Chondrocyte (in vitro differentiated cells): ENCODE measurements around the gene DAPK3. TPM values are rescaled to one million over a fixed set of nuclear protein-coding genes. Genes with fewer than 3 reads are reported as not detected.

Source experiments
- DNase-seq: peaks from one replicate; pipeline ENCODE4 v3.0.0; 2021; ENCODE audit warnings: mixed read lengths, low spot score
- H3K27ac Mint-ChIP-seq: one replicate; pipeline ENCODE4 v1.8.0; 2021; ENCODE audit warnings: mild to moderate bottlenecking, moderate library complexity, mixed read lengths; ENCODE audit not compliant: unreplicated experiment
- H3K27me3 Mint-ChIP-seq: 2 replicates; pipeline ENCODE4 v1.8.0; 2021; ENCODE audit warnings: low read depth, mixed read lengths
- H3K36me3 Mint-ChIP-seq: 2 replicates; pipeline ENCODE4 v1.8.0; 2021; ENCODE audit warnings: low read depth, mixed read lengths
- H3K4me1 Mint-ChIP-seq: 2 replicates; pipeline ENCODE4 v1.8.0; 2021; ENCODE audit warnings: low read depth, mild to moderate bottlenecking, mixed read lengths
- H3K4me3 Mint-ChIP-seq: one replicate; pipeline ENCODE4 v1.8.0; 2021; ENCODE audit warnings: mild to moderate bottlenecking, moderate library complexity, mixed read lengths; ENCODE audit not compliant: unreplicated experiment
- H3K9me3 Mint-ChIP-seq: 2 replicates; pipeline ENCODE4 v1.8.0; 2021; ENCODE audit warnings: low read depth, mixed read lengths
- total RNA-seq: library from RNA; stranded (reverse); gene quantifications from 3 replicates; pipeline ENCODE4 v1.2.1, GENCODE V29; 2021
- TF ChIP-seq, protein P1 (sequence below): fragments of 200-600 bp; sonication (generic); IDR thresholded peaks from 2 replicates; pipeline ENCODE4 v1.5.0; 2021; ENCODE audit warnings: antibody characterized with exemption, mild to moderate bottlenecking, moderate library complexity

DAPK3 gene
- total RNA-seq, 1 donor from 2014 or later: 185 TPM

DNA sequence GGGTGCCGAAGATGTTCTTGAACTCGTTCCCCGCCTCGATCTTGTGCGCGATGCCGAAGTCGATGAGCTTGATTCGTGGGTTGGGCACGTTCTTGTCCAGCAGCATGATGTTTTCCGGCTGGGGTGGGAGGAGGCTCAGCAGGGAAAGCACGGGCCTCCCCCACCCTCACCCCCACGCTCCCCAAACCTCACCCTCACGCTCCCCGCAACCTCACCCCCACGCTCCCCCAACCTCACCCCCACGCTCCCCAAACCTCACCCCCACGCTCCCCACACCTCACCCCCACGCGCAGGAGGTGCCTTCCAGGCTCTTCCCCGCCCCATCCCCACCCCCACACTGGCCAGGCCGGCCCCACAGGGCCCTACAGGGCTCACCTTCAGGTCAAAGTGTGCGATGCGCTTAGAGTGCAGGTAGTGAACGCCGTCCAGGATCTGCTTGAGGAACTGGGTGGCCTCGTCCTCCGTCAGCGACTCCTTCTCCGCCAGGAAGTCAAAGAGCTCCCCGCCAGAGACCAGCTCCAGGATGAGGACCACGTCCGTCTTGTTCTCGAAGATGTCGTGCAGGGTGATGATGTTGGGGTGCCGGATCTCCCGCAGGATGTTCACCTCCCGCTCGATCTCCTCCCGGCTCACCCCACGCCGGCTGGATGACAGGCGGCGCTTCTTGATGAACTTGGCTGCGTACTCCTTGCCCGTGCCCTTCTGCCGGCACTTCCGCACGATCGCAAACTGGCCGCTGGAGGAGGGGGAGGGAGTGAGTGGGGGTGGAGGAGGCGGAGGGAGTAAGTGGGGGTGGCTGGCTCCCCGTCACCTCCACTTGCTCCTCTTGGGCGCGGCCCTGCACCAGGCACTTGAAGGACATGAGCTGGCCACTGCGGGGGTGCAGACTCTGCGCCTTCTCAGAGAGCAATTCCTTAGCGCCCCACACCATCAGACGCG lies 6.4 kb downstream of the DAPK3 start:
- Mint-ChIP-seq H3K9me3 (no peaks in the 10 kb centered on the region), H3K27me3 (no peaks in the 10 kb centered on the region), H3K4me1 (peaks cover 38% of the 10 kb centered on the region), H3K4me3 (no peak overlapping the region), H3K36me3 (peaks cover 27% of the 10 kb centered on the region), H3K27ac (no peak overlapping the region)
- TF ChIP-seq, protein P1, sequence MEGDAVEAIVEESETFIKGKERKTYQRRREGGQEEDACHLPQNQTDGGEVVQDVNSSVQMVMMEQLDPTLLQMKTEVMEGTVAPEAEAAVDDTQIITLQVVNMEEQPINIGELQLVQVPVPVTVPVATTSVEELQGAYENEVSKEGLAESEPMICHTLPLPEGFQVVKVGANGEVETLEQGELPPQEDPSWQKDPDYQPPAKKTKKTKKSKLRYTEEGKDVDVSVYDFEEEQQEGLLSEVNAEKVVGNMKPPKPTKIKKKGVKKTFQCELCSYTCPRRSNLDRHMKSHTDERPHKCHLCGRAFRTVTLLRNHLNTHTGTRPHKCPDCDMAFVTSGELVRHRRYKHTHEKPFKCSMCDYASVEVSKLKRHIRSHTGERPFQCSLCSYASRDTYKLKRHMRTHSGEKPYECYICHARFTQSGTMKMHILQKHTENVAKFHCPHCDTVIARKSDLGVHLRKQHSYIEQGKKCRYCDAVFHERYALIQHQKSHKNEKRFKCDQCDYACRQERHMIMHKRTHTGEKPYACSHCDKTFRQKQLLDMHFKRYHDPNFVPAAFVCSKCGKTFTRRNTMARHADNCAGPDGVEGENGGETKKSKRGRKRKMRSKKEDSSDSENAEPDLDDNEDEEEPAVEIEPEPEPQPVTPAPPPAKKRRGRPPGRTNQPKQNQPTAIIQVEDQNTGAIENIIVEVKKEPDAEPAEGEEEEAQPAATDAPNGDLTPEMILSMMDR: no peak
- no peak for DNase-seq

DNA sequence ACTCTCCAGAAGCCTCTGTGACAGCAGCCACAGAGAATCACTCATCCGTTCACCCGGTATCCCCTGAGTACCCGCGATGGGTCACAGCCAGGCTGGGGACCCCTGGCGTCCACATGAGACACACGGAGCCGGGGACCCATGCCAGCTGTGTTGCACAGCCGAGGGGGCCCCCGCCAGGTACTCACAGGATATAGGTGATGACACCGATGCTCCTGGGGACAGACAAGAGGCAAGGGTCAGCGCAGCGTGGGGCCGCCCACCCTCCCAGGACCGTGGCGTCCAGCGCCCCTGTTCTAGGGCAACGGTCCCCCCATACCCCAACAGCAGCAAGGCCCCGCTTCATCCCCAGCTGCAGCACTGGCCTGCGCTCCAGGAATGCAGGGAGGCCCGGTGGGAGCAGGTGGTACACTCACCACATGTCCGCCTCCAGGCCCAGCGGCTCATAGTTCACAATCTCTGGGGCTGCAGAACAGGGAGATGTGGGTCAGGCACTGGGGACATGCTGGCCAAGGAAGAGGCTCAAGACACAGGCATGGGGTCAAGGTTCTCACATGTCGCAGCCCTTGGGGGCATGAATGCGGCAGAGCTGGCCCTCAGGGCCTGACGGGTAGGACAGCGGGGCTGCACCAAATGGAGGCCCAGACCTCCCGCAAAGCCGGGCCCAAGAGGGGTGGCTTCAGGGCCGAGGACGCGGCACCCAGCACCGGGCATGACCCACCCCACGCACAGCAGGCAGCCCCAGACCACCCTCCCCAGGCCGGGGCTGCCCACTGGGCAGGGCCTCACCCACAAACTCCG lies 7.2 kb downstream of the DAPK3 start:
- no peaks in the 10 kb centered on the region for H3K9me3 Mint-ChIP-seq
- no peak overlapping the region for H3K27ac Mint-ChIP-seq
- peaks cover 29% of the 10 kb centered on the region for H3K4me1 Mint-ChIP-seq
- H3K36me3 Mint-ChIP-seq: peaks cover 27% of the 10 kb centered on the region
- TF ChIP-seq, protein P1: no peak
- no peak overlapping the region for H3K4me3 Mint-ChIP-seq
- DNase-seq: no peak
- no peaks in the 10 kb centered on the region for H3K27me3 Mint-ChIP-seq

DNA sequence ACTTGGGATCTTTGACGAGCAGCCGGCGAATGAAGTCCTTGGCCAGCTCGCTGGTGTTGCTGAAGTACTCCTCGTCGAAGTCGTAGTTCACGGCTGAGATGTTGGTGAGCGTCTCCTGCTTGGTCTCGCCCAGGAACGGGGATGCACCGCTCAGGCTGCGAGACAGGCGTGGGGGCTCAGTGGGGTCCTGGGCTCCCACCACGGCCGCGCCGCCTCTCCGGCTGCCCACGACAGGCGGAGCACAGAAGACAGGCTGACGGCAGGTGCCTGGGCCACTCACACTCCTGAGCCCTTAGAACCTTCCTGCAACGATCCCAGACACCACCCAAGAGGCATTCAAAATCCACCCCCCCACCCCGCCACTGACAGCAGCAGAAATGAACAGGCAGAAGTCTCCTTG lies 9.9 kb downstream of the DAPK3 start:
- Mint-ChIP-seq H3K9me3 (no peaks in the 10 kb centered on the region), H3K27me3 (no peaks in the 10 kb centered on the region), H3K4me3 (no peak overlapping the region), H3K4me1 (peaks cover 12% of the 10 kb centered on the region), H3K36me3 (peaks cover 22% of the 10 kb centered on the region), H3K27ac (no peak overlapping the region)
- DNase-seq: no peak
- TF ChIP-seq, protein P1: no peak

DNA sequence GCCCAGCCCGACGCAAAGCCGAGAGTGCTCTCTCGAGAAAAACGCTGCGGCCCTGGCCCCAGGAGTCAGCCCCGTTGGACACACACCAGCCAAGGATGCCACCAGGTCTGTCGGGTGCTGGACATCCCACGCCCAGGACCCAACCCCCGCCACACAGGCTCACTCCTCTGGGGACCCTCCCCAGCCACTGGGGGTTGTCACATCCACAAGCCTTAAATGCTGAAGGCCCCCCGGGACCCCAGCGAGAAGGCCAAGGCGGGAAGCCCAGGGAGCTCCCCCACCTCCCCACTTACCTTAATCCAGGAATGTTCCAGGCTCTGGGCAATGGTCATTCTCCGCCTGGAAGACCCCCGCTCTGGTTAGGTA lies 11.2 kb downstream of the DAPK3 start:
- peaks cover 20% of the 10 kb centered on the region for H3K36me3 Mint-ChIP-seq
- no peaks in the 10 kb centered on the region for H3K27me3 Mint-ChIP-seq
- DNase-seq: no peak
- peaks cover 3% of the 10 kb centered on the region for H3K4me1 Mint-ChIP-seq
- H3K9me3 Mint-ChIP-seq: no peaks in the 10 kb centered on the region
- TF ChIP-seq, protein P1: no peak
- no peak overlapping the region for H3K4me3 Mint-ChIP-seq
- no peak overlapping the region for H3K27ac Mint-ChIP-seq
